ENCODE results near the gene CPNE5. TPM values are rescaled to one million over a fixed set of nuclear protein-coding genes. Genes with fewer than 3 reads are reported as not detected.
A peak's percentile ranks its signal among the peaks of the same experiment; 100 is the strongest.
"Not testable (repeated sequence)": the region's sequence is repeated elsewhere in the genome, so short reads cannot be mapped to it uniquely, and the experiment has no call there.

The CPNE5 gene
- total RNA-seq, 1 donor from 2014 or later: 0.54 TPM

- Mint-ChIP-seq H3K4me3 (no peak overlapping the region), H3K27ac (no peak overlapping the region), H3K9me3 (no peaks in the 10 kb centered on the region), H3K4me1 (ENCODE audit: low read depth) (peaks cover 56% of the 10 kb centered on the region), H3K36me3 (ENCODE audit: low read depth) (no peaks in the 10 kb centered on the region), H3K27me3 (ENCODE audit: insufficient read depth) (no peaks in the 10 kb centered on the region)
- DNase-seq (ENCODE audit: low spot score): no peak
- intact Hi-C loops (cut with micrococcal nuclease): no loop called here
Observed at GRCh38 chr6:36731622-36732310, 107.5 kb downstream of the CPNE5 start.

GRCh38 chr6:36730424-36731380 is 108.5 kb downstream of the CPNE5 start:
- H3K9me3 Mint-ChIP-seq: no peaks in the 10 kb centered on the region

DNA sequence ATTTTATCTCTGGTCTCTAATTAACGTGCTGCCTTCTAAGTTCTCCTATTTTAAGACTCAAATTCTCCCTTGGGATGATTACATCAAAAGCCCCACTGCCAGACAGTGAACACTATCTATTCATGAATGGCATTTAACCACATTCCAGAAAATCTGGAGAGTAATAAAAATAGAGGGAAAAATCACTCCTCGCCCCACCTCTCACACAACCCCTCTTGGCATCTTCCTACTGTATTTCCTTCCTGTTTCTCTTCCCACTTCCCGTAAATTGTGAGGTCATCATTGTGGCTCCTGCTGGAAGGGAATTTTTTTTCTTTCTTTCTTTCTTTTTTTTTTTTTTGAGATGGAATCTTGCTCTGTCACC is 110.1 kb downstream of the CPNE5 start:
- peaks cover 67% of the 10 kb centered on the region for H3K4me1 Mint-ChIP-seq (ENCODE audit: low read depth)
- H3K27ac Mint-ChIP-seq: peak overlapping the region; percentile 18
- no peak for DNase-seq (ENCODE audit: low spot score)
- no peaks in the 10 kb centered on the region for H3K36me3 Mint-ChIP-seq (ENCODE audit: low read depth)
- intact Hi-C loops (cut with micrococcal nuclease): no loop called here
- H3K4me3 Mint-ChIP-seq: no peak overlapping the region
- H3K9me3 Mint-ChIP-seq: no peaks in the 10 kb centered on the region
- H3K27me3 Mint-ChIP-seq (ENCODE audit: insufficient read depth): no peaks in the 10 kb centered on the region

More at GRCh38 chr6:36730424-36731380, 108.5 kb downstream of the CPNE5 start:
- no peak for DNase-seq (ENCODE audit: low spot score)
- Mint-ChIP-seq H3K36me3 (ENCODE audit: low read depth) (no peaks in the 10 kb centered on the region), H3K4me1 (ENCODE audit: low read depth) (peaks cover 64% of the 10 kb centered on the region), H3K27ac (no peak overlapping the region), H3K4me3 (no peak overlapping the region), H3K27me3 (ENCODE audit: insufficient read depth) (no peaks in the 10 kb centered on the region)
- intact Hi-C loops (cut with micrococcal nuclease): no loop called here

GRCh38 chr6:36728289-36729160 is 110.7 kb downstream of the CPNE5 start:
- Mint-ChIP-seq H3K27ac (peak overlapping the region; percentile 6), H3K27me3 (ENCODE audit: insufficient read depth) (no peaks in the 10 kb centered on the region), H3K4me1 (ENCODE audit: low read depth) (peaks cover 63% of the 10 kb centered on the region), H3K36me3 (ENCODE audit: low read depth) (no peaks in the 10 kb centered on the region), H3K9me3 (no peaks in the 10 kb centered on the region), H3K4me3 (no peak overlapping the region)
- intact Hi-C loops (cut with micrococcal nuclease): no loop called here
- no peak for DNase-seq (ENCODE audit: low spot score)

DNA sequence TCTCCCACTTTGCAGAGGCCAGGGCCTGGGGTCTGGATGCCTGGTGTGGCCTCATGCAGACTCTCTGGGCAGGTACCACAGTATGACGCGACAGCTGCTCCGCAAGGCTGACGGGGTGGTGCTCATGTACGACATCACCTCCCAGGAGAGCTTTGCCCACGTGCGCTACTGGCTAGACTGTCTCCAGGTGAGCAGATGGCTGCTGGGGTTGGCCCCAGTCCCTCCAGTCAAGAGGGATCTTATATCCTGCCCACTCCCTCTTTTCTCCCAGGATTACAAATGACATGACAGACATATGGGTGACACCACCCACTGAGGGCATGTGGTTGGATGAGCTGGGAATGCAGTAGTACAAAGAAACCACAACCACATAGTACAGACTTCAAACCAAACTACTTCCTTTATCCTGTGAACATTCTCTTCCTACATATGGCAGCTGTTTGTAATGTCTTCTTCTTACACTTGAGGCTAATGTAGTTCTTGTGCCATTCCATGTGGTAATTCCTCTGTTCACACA is 111.7 kb downstream of the CPNE5 start:
- intact Hi-C loops (cut with micrococcal nuclease): loop anchor here (2.0 kb wide), 1 partner anchor 31 kb away; the partner anchor contains the start of gene RAB44
- H3K4me3 Mint-ChIP-seq: no peak overlapping the region
- peak; percentile 8 for DNase-seq (ENCODE audit: low spot score)
- no peaks in the 10 kb centered on the region for H3K27me3 Mint-ChIP-seq (ENCODE audit: insufficient read depth)
- no peaks in the 10 kb centered on the region for H3K36me3 Mint-ChIP-seq (ENCODE audit: low read depth)
- peak overlapping the region; percentile 14 for H3K27ac Mint-ChIP-seq
- no peaks in the 10 kb centered on the region for H3K9me3 Mint-ChIP-seq
- peaks cover 55% of the 10 kb centered on the region for H3K4me1 Mint-ChIP-seq (ENCODE audit: low read depth)

DNA sequence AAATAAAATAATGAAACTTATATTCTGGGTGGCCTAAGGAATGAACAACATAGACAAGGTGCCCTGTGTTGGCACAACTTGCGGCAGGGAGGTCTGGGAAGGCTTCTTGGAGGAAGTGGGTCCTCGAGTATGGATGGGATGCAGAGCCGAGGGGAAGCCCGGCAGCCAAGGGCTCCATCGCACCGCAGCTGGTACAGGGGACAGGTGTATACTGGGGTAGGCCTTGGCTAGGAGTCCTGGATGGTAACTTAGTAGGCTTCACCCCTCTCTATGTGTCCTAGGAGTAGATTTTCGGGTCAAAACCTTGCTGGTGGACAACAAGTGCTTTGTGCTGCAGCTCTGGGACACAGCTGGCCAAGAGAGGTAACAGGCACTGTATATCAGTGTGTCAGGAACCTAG is 113.7 kb downstream of the CPNE5 start:
- DNase-seq (ENCODE audit: low spot score): no peak
- H3K27me3 Mint-ChIP-seq (ENCODE audit: insufficient read depth): no peaks in the 10 kb centered on the region
- H3K27ac Mint-ChIP-seq: no peak overlapping the region
- H3K4me3 Mint-ChIP-seq: no peak overlapping the region
- no peaks in the 10 kb centered on the region for H3K36me3 Mint-ChIP-seq (ENCODE audit: low read depth)
- H3K4me1 Mint-ChIP-seq (ENCODE audit: low read depth): peaks cover 47% of the 10 kb centered on the region
- intact Hi-C loops (cut with micrococcal nuclease): no loop called here
- H3K9me3 Mint-ChIP-seq: no peaks in the 10 kb centered on the region

DNA sequence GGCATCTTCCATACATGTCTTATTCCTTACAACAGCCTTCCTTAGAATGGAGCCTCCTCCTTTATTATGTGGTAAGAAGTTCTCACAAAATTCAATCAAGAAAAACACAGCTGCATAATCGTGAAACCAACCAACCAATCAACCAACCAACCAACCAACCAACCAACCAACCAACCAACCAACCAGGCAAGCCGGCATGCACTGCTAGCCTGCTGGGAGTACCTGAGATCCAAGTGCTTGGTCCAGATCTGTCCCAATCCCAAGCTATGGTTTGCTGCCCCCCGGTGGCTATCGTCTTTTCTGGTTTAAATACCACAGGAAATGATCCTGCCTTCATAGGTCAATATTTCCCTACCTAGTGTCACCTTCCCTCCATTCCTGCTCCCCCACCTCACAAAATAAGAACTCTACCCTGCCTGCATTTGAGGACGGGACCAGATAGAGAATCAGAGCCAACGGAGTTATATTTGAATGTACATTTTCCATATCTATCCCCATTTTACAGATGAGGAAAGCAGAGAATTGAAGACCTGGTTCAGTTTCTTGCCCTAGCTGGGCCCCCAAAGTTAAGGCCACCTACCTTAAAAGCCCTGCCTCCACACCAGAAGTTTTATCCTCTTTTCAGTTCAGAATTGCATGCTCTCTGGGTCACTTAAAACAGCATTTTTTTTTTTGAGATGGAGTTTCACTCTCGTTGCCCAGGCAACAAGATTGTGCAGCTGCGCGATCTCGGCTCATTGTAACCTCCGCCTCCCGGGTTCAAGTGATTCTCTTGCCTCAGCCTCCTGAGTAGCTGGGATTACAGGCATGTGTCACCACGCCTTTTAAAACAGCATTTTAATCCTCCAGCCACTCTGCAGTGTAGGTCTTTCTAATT is 114.5 kb downstream of the CPNE5 start:
- Mint-ChIP-seq H3K27ac (no peak overlapping the region), H3K36me3 (ENCODE audit: low read depth) (no peaks in the 10 kb centered on the region), H3K4me1 (ENCODE audit: low read depth) (peaks cover 47% of the 10 kb centered on the region), H3K4me3 (no peak overlapping the region), H3K27me3 (ENCODE audit: insufficient read depth) (no peaks in the 10 kb centered on the region), H3K9me3 (no peaks in the 10 kb centered on the region)
- intact Hi-C loops (cut with micrococcal nuclease): loop anchor here (1.0 kb wide), 1 partner anchor 109 kb away; no protein-coding TSS in a partner anchor
- peak; percentile 13 for DNase-seq (ENCODE audit: low spot score)

- H3K4me1 Mint-ChIP-seq (ENCODE audit: low read depth): peaks cover 44% of the 10 kb centered on the region
- not testable (repeated sequence) for H3K36me3 Mint-ChIP-seq (ENCODE audit: low read depth); H3K27me3 Mint-ChIP-seq (ENCODE audit: insufficient read depth); H3K4me3 Mint-ChIP-seq; DNase-seq (ENCODE audit: low spot score); H3K27ac Mint-ChIP-seq; H3K9me3 Mint-ChIP-seq
- intact Hi-C loops (cut with micrococcal nuclease): loop anchor here (1.0 kb wide), 1 partner anchor 109 kb away; no protein-coding TSS in a partner anchor
Observed at GRCh38 chr6:36723992-36724391, 115.3 kb downstream of the CPNE5 start.

DNA sequence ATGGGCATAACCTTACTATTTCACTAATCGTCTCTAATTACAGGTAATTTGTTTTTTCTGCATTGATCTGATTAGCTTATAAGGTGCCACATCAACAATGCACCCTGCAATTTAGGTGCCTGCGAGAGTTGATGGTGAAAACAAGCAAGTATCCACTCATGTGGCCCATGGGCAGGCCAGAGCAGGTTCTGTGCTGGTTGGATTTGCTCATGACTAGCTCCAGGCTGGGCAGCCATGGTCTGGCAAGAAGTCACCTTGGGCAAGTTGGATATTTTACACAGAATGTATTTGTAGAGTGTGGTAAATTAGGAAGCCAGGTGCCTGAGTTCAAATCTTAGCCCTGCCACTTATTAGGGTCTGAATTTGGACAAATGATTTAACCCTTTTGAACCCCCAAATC is 116.4 kb downstream of the CPNE5 start:
- H3K9me3 Mint-ChIP-seq: no peaks in the 10 kb centered on the region
- H3K27ac Mint-ChIP-seq: no peak overlapping the region
- peaks cover 33% of the 10 kb centered on the region for H3K4me1 Mint-ChIP-seq (ENCODE audit: low read depth)
- intact Hi-C loops (cut with micrococcal nuclease): no loop called here
- DNase-seq (ENCODE audit: low spot score): no peak
- H3K36me3 Mint-ChIP-seq (ENCODE audit: low read depth): no peaks in the 10 kb centered on the region
- no peaks in the 10 kb centered on the region for H3K27me3 Mint-ChIP-seq (ENCODE audit: insufficient read depth)
- H3K4me3 Mint-ChIP-seq: no peak overlapping the region

DNA sequence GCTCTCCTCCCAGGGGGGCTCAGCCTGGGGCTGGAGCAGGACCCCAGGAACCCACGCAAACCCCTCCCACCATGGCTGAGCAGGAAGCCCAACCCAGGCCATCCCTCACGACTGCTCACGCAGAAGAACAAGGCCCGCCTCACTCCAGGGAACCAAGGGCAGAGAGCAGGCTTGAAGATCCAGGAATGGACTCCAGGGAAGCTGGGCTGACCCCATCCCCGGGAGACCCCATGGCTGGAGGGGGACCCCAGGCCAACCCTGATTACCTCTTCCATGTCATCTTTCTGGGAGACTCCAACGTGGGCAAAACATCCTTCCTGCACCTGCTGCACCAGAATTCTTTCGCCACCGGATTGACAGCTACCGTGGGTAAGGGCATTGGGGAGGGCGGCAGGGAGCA is 116.9 kb downstream of the CPNE5 start:
- peaks cover 28% of the 10 kb centered on the region for H3K4me1 Mint-ChIP-seq (ENCODE audit: low read depth)
- H3K4me3 Mint-ChIP-seq: no peak overlapping the region
- no peaks in the 10 kb centered on the region for H3K36me3 Mint-ChIP-seq (ENCODE audit: low read depth)
- DNase-seq (ENCODE audit: low spot score): no peak
- H3K27ac Mint-ChIP-seq: no peak overlapping the region
- no peaks in the 10 kb centered on the region for H3K9me3 Mint-ChIP-seq
- intact Hi-C loops (cut with micrococcal nuclease): no loop called here
- H3K27me3 Mint-ChIP-seq (ENCODE audit: insufficient read depth): no peaks in the 10 kb centered on the region

- Mint-ChIP-seq H3K4me1 (ENCODE audit: low read depth) (peaks cover 20% of the 10 kb centered on the region), H3K27ac (no peak overlapping the region), H3K27me3 (ENCODE audit: insufficient read depth) (peaks cover 4% of the 10 kb centered on the region), H3K9me3 (no peaks in the 10 kb centered on the region), H3K36me3 (ENCODE audit: low read depth) (no peaks in the 10 kb centered on the region), H3K4me3 (no peak overlapping the region)
- intact Hi-C loops (cut with micrococcal nuclease): no loop called here
- DNase-seq (ENCODE audit: low spot score): no peak
Observed at GRCh38 chr6:36721369-36722140, 117.7 kb downstream of the CPNE5 start.
